Dermis microvascular lymphatic vessel endothelial cell (primary cell): Measurements from ENCODE around the gene OR6B1. TPM values are rescaled to one million over a fixed set of nuclear protein-coding genes. Genes with fewer than 3 reads are reported as not detected.
A peak's percentile ranks its signal among the peaks of the same experiment; 100 is the strongest.

Experiments used
- DNase-seq, 2 donors: peaks; one replicate each; pipeline versions ENCODE4 v3.0.0 to v3.0.0-alpha.2; 2010; ENCODE audit warnings: low read depth in 2 of 2
- total RNA-seq: library from RNA; depleted of rRNA; stranded (reverse); fragments of >200 nt; gene quantifications from 2 replicates; pipeline ENCODE4 v1.2.1, GENCODE V29; 2014

OR6B1 gene
- total RNA-seq: not detected in 2 replicates

- no peak for DNase-seq
Observed at GRCh38 chr7:144000020-144000419, at the start of gene OR6B1. TSS of gene OR6B1 (plus strand) at chr7:144000320. CDS start at chr7:144003997, 3,677 bp downstream.

- DNase-seq: no peak
Observed at GRCh38 chr7:143953421-143953820, 46.7 kb upstream of the OR6B1 start.

GRCh38 chr7:143954135-143954534, 46.0 kb upstream of the OR6B1 start:
- no peak for DNase-seq

GRCh38 chr7:143954544-143954943, 45.6 kb upstream of the OR6B1 start, which contains the start of gene OR2F1:
TSS of gene OR2F1 (plus strand) at chr7:143954844. CDS start at chr7:143959971, 5,127 bp downstream.
- no peak for DNase-seq

GRCh38 chr7:143958781-143959180, 41.3 kb upstream of the OR6B1 start:
- DNase-seq: no peak

- no peak for DNase-seq
Observed at GRCh38 chr7:143960813-143961610, 39.1 kb upstream of the OR6B1 start.

- DNase-seq: no peak
Observed at GRCh38 chr7:143965280-143965679, 34.8 kb upstream of the OR6B1 start.

- no peak for DNase-seq
Observed at GRCh38 chr7:143967398-143967797, 32.7 kb upstream of the OR6B1 start.

- DNase-seq: no peak
Observed at GRCh38 chr7:143973870-143974416, 26.2 kb upstream of the OR6B1 start.

GRCh38 chr7:143974459-143974858, 25.7 kb upstream of the OR6B1 start:
- no peak for DNase-seq

- no peak for DNase-seq
Observed at GRCh38 chr7:143975617-143976016, 24.5 kb upstream of the OR6B1 start.

- DNase-seq: no peak
Observed at GRCh38 chr7:143978585-143978984, 21.5 kb upstream of the OR6B1 start.

GRCh38 chr7:143979359-143979758, 20.8 kb upstream of the OR6B1 start:
- peak in 1 of 2 donors; percentile 7 for DNase-seq

GRCh38 chr7:143979998-143980397, 20.1 kb upstream of the OR6B1 start:
- no peak for DNase-seq

GRCh38 chr7:143980746-143981510, 19.2 kb upstream of the OR6B1 start:
- DNase-seq: no peak

- DNase-seq: no peak
Observed at GRCh38 chr7:143983960-143984359, 16.2 kb upstream of the OR6B1 start.

- no peak for DNase-seq
Observed at GRCh38 chr7:143987513-143987912, 12.6 kb upstream of the OR6B1 start.

GRCh38 chr7:143988976-143989745, 11.0 kb upstream of the OR6B1 start:
- DNase-seq: no peak

GRCh38 chr7:143992670-143993069, 7.5 kb upstream of the OR6B1 start:
- DNase-seq: no peak

- DNase-seq: no peak
Observed at GRCh38 chr7:143993924-143994323, 6.2 kb upstream of the OR6B1 start.

- DNase-seq: no peak
Observed at GRCh38 chr7:144001543-144001942, 1.4 kb downstream of the OR6B1 start.

GRCh38 chr7:144004703-144005102, 4.6 kb downstream of the OR6B1 start:
- no peak for DNase-seq
